RWPE2 (cell line): ENCODE measurements around the gene SFXN4.

ENCODE experiments used
- ATAC-seq: fragments of 200-7000 bp; cut with Tn5 transposase; 3 replicates; pipeline ENCODE4 v1.9.1; 2021; ENCODE audit warnings: low read depth
- DNase-seq: peaks from one replicate; pipeline ENCODE4 v3.0.0-alpha.2; 2020; ENCODE audit warnings: low spot score
- H3K27ac ChIP-seq: fragments of 450-650 bp; 2 replicates; pipeline ENCODE4 v1.5.1; 2017; ENCODE audit warnings: mild to moderate bottlenecking; ENCODE audit not compliant: poor library complexity, severe bottlenecking
- H3K27me3 ChIP-seq: fragments of 250-450 bp; sonication (Bioruptor Pico); 2 replicates; pipeline ENCODE4 v1.5.1; 2021; ENCODE audit warnings: mild to moderate bottlenecking, moderate library complexity; ENCODE audit not compliant: insufficient read depth, poor library complexity, severe bottlenecking
- H3K36me3 ChIP-seq: fragments of 250-450 bp; sonication (Bioruptor Pico); 2 replicates; pipeline ENCODE4 v1.5.1; 2020; ENCODE audit warnings: low read depth, mild to moderate bottlenecking, moderate library complexity
- H3K4me1 ChIP-seq: fragments of 250-450 bp; sonication (Bioruptor Pico); 2 replicates; pipeline ENCODE4 v1.5.1; 2021; ENCODE audit warnings: mild to moderate bottlenecking, moderate library complexity; ENCODE audit not compliant: insufficient read depth, poor library complexity, severe bottlenecking
- H3K4me3 ChIP-seq: fragments of 250-450 bp; sonication (Bioruptor Pico); 2 replicates; pipeline ENCODE4 v1.5.1; 2021; ENCODE audit warnings: mild to moderate bottlenecking, moderate library complexity; ENCODE audit not compliant: severe bottlenecking
- H3K9me3 ChIP-seq: fragments of 250-450 bp; sonication (Bioruptor Pico); 2 replicates; pipeline ENCODE4 v1.5.1; 2021; ENCODE audit warnings: mild to moderate bottlenecking, moderate library complexity; ENCODE audit not compliant: severe bottlenecking
- TF ChIP-seq, protein P1 (sequence below): fragments of 450-650 bp; IDR thresholded peaks from one replicate; pipeline ENCODE4 v1.5.1; 2017; ENCODE audit warnings: mild to moderate bottlenecking, moderate library complexity; ENCODE audit not compliant: poor library complexity, severe bottlenecking

SFXN4 gene

DNA sequence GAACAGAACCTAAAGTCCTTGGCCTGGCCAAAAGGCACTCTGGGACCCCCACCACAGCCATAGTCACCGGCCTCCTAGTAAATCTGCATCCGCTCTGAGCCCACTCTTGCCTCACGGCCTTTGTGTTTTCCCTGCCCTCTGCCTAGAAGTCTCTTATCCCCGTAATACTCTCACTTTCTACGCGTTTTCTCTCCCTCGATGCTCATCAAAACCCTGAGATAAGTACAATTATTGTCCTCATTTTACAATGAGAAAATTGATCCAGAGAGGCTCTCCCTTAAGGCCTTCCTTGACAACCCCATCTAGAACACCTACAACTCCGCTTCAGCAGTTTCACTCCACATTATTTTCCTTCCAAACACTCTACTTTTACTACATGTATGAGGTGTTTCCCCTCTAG is 1.5 kb upstream of the SFXN4 start:
- H3K36me3 ChIP-seq, result peaks cover 55% of the 10 kb centered on the region
- no peak overlapping the region for H3K4me3 ChIP-seq
- no peak for ATAC-seq
- no peaks in the 10 kb centered on the region for H3K27me3 ChIP-seq
- H3K9me3 ChIP-seq, result no peaks in the 10 kb centered on the region
- peaks cover 5% of the 10 kb centered on the region for H3K4me1 ChIP-seq
- TF ChIP-seq, protein P1, sequence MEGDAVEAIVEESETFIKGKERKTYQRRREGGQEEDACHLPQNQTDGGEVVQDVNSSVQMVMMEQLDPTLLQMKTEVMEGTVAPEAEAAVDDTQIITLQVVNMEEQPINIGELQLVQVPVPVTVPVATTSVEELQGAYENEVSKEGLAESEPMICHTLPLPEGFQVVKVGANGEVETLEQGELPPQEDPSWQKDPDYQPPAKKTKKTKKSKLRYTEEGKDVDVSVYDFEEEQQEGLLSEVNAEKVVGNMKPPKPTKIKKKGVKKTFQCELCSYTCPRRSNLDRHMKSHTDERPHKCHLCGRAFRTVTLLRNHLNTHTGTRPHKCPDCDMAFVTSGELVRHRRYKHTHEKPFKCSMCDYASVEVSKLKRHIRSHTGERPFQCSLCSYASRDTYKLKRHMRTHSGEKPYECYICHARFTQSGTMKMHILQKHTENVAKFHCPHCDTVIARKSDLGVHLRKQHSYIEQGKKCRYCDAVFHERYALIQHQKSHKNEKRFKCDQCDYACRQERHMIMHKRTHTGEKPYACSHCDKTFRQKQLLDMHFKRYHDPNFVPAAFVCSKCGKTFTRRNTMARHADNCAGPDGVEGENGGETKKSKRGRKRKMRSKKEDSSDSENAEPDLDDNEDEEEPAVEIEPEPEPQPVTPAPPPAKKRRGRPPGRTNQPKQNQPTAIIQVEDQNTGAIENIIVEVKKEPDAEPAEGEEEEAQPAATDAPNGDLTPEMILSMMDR, result no peak
- no peak overlapping the region for H3K27ac ChIP-seq
- no peak for DNase-seq

DNA sequence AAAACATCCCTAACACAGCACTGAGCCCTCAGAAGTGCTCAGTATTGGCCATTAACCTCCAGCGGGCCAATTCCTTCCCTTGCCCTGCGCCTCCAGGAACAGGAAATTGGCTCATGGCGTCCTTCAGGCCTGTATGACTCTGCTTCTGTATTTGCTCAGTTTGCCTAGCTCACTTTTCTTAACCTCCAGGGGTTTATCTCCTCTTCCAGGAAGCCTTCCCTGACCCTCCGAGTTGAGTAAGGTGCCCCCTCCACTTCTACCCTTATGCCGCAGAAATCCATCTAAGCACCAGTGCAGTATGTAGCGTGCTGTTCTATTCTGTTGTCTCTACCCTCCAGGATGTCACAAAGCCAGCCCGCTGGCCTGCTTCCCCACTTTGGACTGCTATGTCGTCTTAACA is 1.1 kb upstream of the SFXN4 start:
- ATAC-seq (0 out of 3 replicates have a peak, but pooled peaks have one; percentile 16), DNase-seq (no peak)
- TF ChIP-seq, protein P1, result no peak
- H3K27me3 ChIP-seq, result no peaks in the 10 kb centered on the region
- no peak overlapping the region for H3K4me3 ChIP-seq
- H3K36me3 ChIP-seq, result peaks cover 55% of the 10 kb centered on the region
- H3K9me3 ChIP-seq, result no peaks in the 10 kb centered on the region
- peak overlapping the region; percentile 70 for H3K27ac ChIP-seq
- peaks cover 5% of the 10 kb centered on the region for H3K4me1 ChIP-seq

DNA sequence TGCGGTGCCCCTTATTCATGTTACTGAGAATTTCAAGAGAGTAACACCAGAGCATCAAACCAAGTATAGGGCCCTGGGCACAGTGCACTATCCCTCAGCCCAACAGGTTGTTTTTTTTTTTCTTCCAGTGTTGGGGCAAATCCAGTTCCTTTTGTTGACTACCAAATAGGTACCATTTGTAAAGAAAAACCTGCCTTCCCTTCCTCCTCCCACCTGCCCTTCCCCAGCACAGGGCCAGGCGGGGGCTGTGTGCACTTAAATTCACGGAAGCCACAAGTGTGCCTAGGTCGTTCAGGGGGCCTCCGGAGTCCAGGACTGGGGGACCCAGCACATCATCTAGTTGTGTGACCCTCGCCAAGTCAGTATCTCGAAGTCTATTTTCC is 595 bp upstream of the SFXN4 start:
- Histone ChIP-seq H3K36me3 (peaks cover 55% of the 10 kb centered on the region), H3K27me3 (no peaks in the 10 kb centered on the region), H3K27ac (peak overlapping the region; percentile 70), H3K4me1 (peaks cover 5% of the 10 kb centered on the region), H3K9me3 (no peaks in the 10 kb centered on the region), H3K4me3 (peak overlapping the region; percentile 62)
- TF ChIP-seq, protein P1, result no peak
- no peak for DNase-seq
- no peak for ATAC-seq

DNA sequence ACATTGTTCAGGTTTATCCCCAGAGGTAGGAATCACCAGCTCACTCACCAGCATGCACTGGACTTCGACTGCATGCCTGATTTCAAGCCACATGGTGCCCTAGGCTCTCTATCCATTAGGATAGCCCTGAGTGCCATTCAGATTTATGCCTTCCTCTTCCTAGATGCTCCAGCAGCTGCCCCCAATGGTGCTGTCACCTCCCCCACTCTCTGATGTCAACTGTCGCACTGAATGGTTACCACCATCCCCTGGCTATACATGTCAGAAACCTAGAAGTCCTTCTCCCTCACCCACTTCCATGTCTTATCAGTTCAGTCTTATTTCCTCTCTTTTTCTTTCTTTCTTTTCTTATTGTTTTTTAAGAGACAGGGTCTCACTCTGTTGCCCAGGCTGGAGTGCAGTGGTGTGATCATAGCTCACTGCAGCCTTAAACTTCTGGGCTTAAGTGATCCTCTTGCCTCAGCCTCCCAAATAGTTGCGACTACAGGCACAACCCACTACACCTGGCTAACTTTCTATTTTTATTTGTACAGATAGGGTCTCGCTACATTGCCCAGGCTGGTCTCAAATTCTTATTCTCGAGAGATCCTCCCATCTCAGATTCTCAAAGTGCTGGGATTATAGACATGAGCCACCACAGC is 2.9 kb downstream of the SFXN4 start:
- TF ChIP-seq, protein P1, result no peak
- H3K9me3 ChIP-seq, result no peaks in the 10 kb centered on the region

DNA sequence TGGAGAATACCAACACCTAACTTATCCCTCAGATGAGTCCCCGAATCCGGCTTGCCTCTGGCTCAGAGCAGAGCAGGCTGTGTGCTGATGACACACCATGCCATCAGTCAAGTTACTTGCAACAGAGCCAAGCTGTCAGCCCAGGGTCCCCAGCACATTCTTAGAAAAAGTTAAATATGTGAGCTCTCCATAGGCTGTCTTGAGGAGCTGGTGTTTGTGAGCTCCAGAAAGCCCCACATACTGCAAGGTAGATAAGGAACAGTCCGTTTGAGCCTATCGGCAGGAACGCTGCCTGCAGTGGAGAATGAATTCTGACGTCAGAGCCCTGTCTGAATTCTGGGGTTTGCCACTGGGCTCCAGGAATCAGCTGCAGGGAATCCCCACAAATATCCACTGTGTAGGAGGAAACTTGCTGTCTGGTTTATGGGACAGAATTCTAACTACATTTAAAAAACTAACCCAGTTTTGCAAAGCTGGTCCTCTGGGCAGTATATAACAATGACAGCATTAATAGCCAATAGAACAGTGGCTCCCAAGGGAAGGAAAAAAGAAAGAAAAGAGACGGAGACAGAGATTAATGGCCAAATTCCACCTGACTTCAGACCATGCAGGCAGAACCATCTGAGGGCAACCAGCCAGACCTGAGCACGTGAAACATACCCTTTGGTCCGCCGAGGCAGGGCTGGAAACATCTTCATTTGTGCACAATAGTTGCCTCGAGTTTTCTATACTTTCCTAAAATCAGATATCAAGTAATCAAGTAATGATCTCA is 3.6 kb downstream of the SFXN4 start:
- no peaks in the 10 kb centered on the region for H3K27me3 ChIP-seq
- no peak overlapping the region for H3K4me3 ChIP-seq
- DNase-seq (no peak), ATAC-seq (no peak)
- H3K9me3 ChIP-seq, result no peaks in the 10 kb centered on the region
- H3K27ac ChIP-seq, result no peak overlapping the region
- H3K36me3 ChIP-seq, result peaks cover 39% of the 10 kb centered on the region
- TF ChIP-seq, protein P1, result no peak
- peaks cover 5% of the 10 kb centered on the region for H3K4me1 ChIP-seq

More for the DNA sequence above, 2.9 kb downstream of the SFXN4 start:
- Histone ChIP-seq H3K27ac (no peak overlapping the region), H3K4me1 (peaks cover 5% of the 10 kb centered on the region), H3K4me3 (no peak overlapping the region), H3K36me3 (peaks cover 38% of the 10 kb centered on the region), H3K27me3 (no peaks in the 10 kb centered on the region)
- DNase-seq (no peak), ATAC-seq (no peak)
